DOHH2 (cell line): ENCODE results near the gene KRT33A.

ENCODE experiments used
- H3F3A ChIP-seq: fragments of 200-600 bp; sonication (generic), shearing (Covaris generic); 2 replicates; pipeline ENCODE4 v1.6.0; 2016; ENCODE audit warnings: antibody characterized with exemption, mild to moderate bottlenecking; ENCODE audit not compliant: control insufficient read depth, insufficient read depth
- H3K27ac ChIP-seq: fragments of 200-600 bp; sonication (generic); 2 replicates; pipeline ENCODE4 v1.5.1; 2014; ENCODE audit warnings: low read depth, mild to moderate bottlenecking, low read length, moderate library complexity
- H3K27me3 ChIP-seq: fragments of 200-600 bp; sonication (generic); 2 replicates; pipeline ENCODE4 v1.6.1; 2014; ENCODE audit warnings: mild to moderate bottlenecking, low read length, mixed read lengths; ENCODE audit not compliant: control insufficient read depth
- H3K36me3 ChIP-seq: fragments of 200-600 bp; sonication (generic); 2 replicates; pipeline ENCODE4 v1.6.1; 2014; ENCODE audit warnings: mild to moderate bottlenecking, low read length, moderate library complexity, mixed read lengths; ENCODE audit not compliant: control insufficient read depth
- H3K4me1 ChIP-seq: fragments of 200-600 bp; sonication (generic); 2 replicates; pipeline ENCODE4 v1.6.1; 2014; ENCODE audit warnings: mild to moderate bottlenecking, low read length, mixed read lengths; ENCODE audit not compliant: control insufficient read depth
- H3K4me2 ChIP-seq: fragments of 200-600 bp; sonication (generic); 2 replicates; pipeline ENCODE4 v1.6.0; 2014; ENCODE audit warnings: mild to moderate bottlenecking, low read length, moderate library complexity
- H3K4me3 ChIP-seq: fragments of 200-600 bp; sonication (generic); 2 replicates; pipeline ENCODE4 v1.5.1; 2014; ENCODE audit warnings: mild to moderate bottlenecking, low read length, mixed read lengths
- H3K79me2 ChIP-seq: fragments of 200-600 bp; sonication (generic); 2 replicates; pipeline ENCODE4 v1.6.1; 2014; ENCODE audit warnings: mild to moderate bottlenecking, low read length, mixed read lengths; ENCODE audit not compliant: control insufficient read depth
- H3K9me2 ChIP-seq: fragments of 200-600 bp; sonication (generic); replicated peaks from 2 replicates; pipeline ENCODE4 v1.6.1; 2014; ENCODE audit warnings: mild to moderate bottlenecking, low read length, mixed read lengths; ENCODE audit not compliant: control insufficient read depth
- H3K9me3 ChIP-seq: fragments of 200-600 bp; sonication (generic); 2 replicates; pipeline ENCODE4 v1.6.1; 2014; ENCODE audit warnings: antibody characterized with exemption, low read length, mixed read lengths; ENCODE audit not compliant: control insufficient read depth, insufficient read depth
- H4K20me1 ChIP-seq: fragments of 200-600 bp; sonication (generic); 2 replicates; pipeline ENCODE4 v1.6.0; 2014; ENCODE audit warnings: low read depth, mild to moderate bottlenecking, antibody characterized with exemption, low read length, moderate library complexity; ENCODE audit not compliant: control insufficient read depth, insufficient read depth
- CTCF ChIP-seq: fragments of 200-600 bp; sonication (generic); IDR thresholded peaks from one replicate; pipeline ENCODE4 v1.5.1; 2014; ENCODE audit warnings: antibody characterized with exemption, mild to moderate bottlenecking, low read depth, low read length; ENCODE audit not compliant: poor library complexity, severe bottlenecking
- EZH2phosphoT487 ChIP-seq: fragments of 200-600 bp; sonication (generic); IDR thresholded peaks from 2 replicates; pipeline ENCODE4 v1.6.1; 2017; ENCODE audit warnings: borderline replicate concordance, mild to moderate bottlenecking, antibody characterized with exemption, low read length, moderate library complexity, mixed read lengths

KRT33A gene

DNA sequence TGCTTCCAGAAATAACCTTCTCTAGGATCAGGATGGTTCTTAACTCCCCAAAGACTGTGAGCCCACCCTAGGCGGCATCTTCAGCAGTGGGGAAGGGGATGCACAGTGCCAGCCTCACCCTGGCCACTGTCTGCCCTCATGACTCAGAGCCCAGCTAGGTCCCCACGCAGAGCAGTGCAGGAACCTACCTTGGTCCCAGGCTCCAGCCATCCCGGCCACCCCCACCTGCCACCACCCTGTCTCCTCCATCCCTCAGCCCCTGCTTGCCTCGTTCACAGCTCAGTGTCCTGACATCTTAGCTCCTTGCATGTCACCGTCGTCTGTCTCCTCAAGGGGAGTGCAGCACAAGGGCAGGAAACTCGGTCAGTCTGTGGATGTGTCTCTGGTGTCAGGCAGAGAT lies 19.0 kb downstream of the KRT33A start:
- H3K4me3 ChIP-seq, result no peak overlapping the region
- no peaks in the 10 kb centered on the region for H3K9me3 ChIP-seq
- no peaks in the 10 kb centered on the region for H3K9me2 ChIP-seq
- no peaks in the 10 kb centered on the region for H3K36me3 ChIP-seq
- no peak overlapping the region for H3K27ac ChIP-seq
- no peaks in the 10 kb centered on the region for H3K27me3 ChIP-seq
- no peaks in the 10 kb centered on the region for H4K20me1 ChIP-seq
- H3K79me2 ChIP-seq, result no peaks in the 10 kb centered on the region
- no peak overlapping the region for H3K4me2 ChIP-seq
- peaks cover 7% of the 10 kb centered on the region for H3K4me1 ChIP-seq
- no peaks in the 10 kb centered on the region for H3F3A ChIP-seq
- TF ChIP-seq CTCF, result no peak
- no peak for TF ChIP-seq EZH2phosphoT487

DNA sequence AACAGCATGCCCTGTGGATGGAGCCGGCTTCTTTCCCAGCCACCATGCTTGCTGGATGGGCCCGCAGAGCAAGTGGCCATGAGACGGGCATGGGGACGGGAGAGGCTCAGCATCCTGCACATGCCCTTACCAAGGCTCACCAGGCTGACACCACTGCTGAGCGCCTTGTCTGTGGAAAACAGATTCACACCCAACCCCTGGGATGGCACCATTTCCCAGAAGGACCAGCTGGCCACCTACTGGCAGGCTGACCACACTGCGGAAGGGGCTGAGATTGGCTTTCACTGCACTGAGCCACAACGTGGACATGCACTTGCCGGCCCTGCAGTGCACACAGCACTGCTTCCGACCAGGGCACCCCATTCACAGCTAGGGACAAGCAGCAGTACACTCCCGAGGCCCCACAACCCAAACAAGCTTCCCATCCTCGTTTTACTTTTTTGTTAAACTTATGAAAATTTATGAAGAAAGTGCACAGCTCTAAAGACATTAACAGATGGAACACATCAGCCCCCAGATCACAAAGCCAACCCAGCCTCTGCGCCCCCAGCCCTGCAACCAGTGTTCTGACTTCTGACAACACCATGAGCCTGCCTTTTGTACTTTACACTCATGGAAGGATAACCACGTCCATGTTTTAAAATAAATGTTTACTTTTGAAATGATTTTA lies 21.2 kb downstream of the KRT33A start:
- H3K4me2 ChIP-seq, result no peak overlapping the region
- no peaks in the 10 kb centered on the region for H3K36me3 ChIP-seq
- no peaks in the 10 kb centered on the region for H3K9me3 ChIP-seq
- H3K27me3 ChIP-seq, result no peaks in the 10 kb centered on the region
- no peak overlapping the region for H3K4me3 ChIP-seq
- no peaks in the 10 kb centered on the region for H4K20me1 ChIP-seq
- H3K27ac ChIP-seq, result no peak overlapping the region
- no peaks in the 10 kb centered on the region for H3F3A ChIP-seq
- TF ChIP-seq CTCF (peak; percentile 65), EZH2phosphoT487 (no peak)
- H3K9me2 ChIP-seq, result no peaks in the 10 kb centered on the region
- H3K79me2 ChIP-seq, result no peaks in the 10 kb centered on the region
- H3K4me1 ChIP-seq, result peaks cover 2% of the 10 kb centered on the region

GRCh38 chr17:41328207-41328606 lies 22.4 kb downstream of the KRT33A start:
- no peak overlapping the region for H3K4me3 ChIP-seq
- no peaks in the 10 kb centered on the region for H3K27me3 ChIP-seq
- H3K27ac ChIP-seq, result no peak overlapping the region
- H3F3A ChIP-seq, result no peaks in the 10 kb centered on the region
- no peaks in the 10 kb centered on the region for H4K20me1 ChIP-seq
- no peaks in the 10 kb centered on the region for H3K9me2 ChIP-seq
- H3K4me2 ChIP-seq, result no peak overlapping the region
- no peaks in the 10 kb centered on the region for H3K4me1 ChIP-seq
- H3K9me3 ChIP-seq, result no peaks in the 10 kb centered on the region
- no peaks in the 10 kb centered on the region for H3K79me2 ChIP-seq
- H3K36me3 ChIP-seq, result no peaks in the 10 kb centered on the region
- no peak for TF ChIP-seq CTCF
- no peak for TF ChIP-seq EZH2phosphoT487
